OCI-M1 (cell line): Measurements from ENCODE around the gene KLF11.
A peak's percentile ranks its signal among the peaks of the same experiment; 100 is the strongest.

ENCODE experiments used
- DNase-seq: peaks from one replicate; lab custom pipeline; 2025; lab: John Stamatoyannopoulos, UW

KLF11 gene

DNA sequence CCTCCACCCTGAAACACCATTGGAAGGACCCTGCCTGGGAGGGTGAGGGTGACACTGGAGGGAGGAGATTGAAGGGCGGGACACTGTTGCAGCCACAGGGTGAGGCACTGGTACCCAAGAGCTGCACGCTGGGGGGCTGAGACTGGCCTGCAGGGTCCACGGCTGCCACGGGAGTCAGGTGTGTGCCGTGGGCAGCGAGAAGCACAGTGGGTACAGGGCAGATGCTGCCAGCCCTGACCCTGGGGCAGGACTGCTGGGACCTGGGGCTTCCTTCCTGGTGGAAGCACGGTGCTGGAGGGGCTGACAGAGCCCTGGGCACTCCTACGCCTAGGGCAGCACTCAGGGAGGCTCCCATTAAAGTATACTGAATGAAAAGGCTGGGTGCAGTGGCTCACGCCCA lies 20.2 kb downstream of the KLF11 start:
- no peak for DNase-seq

GRCh38 chr2:10064932-10065772 lies 21.8 kb downstream of the KLF11 start:
- DNase-seq, result no peak

DNA sequence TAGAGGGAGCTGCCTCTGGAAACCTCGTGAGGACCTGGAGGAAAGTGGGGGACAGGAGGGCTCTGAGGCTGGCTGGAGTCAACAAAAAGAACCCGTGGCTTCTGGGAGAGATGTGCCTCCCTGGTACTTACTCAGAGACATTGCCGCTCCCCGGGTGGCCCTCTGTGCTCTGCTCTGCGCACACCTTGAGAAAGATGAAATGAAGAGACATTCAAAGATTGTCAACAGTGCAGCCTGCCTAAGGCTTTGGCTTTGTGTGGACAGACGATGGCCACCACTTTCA lies 22.4 kb downstream of the KLF11 start:
- no peak for DNase-seq

GRCh38 chr2:10067330-10067729 lies 24.0 kb downstream of the KLF11 start:
- no peak for DNase-seq

- DNase-seq, result no peak
These were observed 24.5 kb downstream of the KLF11 start for GRCh38 chr2:10067881-10068280.

GRCh38 chr2:10071176-10071575 lies 27.8 kb downstream of the KLF11 start:
- DNase-seq, result no peak

- DNase-seq, result no peak
These were observed 28.2 kb downstream of the KLF11 start for GRCh38 chr2:10071595-10071994.

DNA sequence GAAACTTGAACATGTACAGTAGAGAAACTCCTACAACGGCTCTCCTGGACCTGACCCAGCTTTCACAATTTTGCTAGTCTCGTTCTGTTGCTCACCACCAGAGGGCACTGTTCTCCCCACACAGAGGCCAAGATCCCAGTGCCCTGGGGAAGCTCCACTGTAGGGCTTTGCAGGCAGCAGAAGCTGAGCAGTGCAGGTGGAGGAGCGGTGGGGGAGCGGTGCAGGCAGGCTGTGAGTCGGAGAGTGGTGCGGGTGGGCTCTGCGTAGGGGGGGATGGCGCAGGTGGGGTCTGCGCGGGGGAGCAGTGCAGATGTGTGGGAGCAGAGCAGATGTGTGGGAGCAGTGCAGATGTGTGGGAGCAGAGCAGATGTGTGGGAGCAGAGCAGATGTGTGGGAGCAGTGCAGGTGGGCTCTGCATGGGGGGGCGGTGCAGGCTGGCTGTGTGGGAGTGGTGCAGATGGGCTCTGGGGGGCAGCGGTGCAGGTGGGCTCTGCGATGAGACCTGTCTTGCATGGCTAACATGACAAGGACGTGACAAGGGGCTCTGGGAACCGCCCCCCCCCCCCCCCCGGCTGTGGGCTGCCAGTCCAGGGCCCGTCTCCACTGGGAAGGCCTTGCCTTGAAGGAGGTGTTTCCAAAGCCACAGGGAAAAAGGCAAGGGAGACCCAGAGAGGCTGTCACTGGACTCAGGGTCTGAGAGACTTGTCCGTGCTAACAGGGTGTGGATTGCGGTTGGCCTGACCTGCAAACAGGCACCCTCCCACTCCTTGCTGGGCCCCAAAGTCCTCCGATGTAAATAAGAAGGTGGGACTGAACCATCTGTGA lies 29.5 kb downstream of the KLF11 start:
- peak; percentile 87 for DNase-seq

- DNase-seq, result no peak
These were observed 30.4 kb downstream of the KLF11 start for GRCh38 chr2:10073706-10074105.

GRCh38 chr2:10075101-10075500 lies 31.8 kb downstream of the KLF11 start:
- no peak for DNase-seq

- DNase-seq, result no peak
These were observed 32.3 kb downstream of the KLF11 start for GRCh38 chr2:10075571-10076209.

DNA sequence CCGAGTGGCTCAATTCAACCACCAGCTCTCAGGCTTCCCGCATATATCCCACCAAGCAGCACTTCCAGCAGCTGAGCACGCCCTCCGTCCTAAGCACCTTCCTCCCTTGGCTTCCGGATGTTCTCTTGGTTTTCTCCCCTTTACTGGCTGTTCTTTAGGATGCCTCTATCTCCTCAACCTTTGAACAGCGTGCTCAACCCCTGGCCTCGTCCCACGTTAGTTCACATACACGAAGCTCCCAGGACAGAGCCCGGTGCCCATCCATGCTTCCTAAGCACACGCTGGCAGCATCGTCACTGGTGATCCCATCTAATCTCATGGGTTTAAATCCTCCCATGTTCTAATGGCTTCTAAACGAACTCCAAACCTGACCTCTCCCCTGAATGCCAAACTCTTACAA lies 33.2 kb downstream of the KLF11 start:
- DNase-seq, result no peak

- no peak for DNase-seq
These were observed 33.7 kb downstream of the KLF11 start for GRCh38 chr2:10076988-10077527.

GRCh38 chr2:10078001-10078400 lies 34.7 kb downstream of the KLF11 start:
- no peak for DNase-seq

- DNase-seq, result no peak
These were observed 35.4 kb downstream of the KLF11 start for GRCh38 chr2:10078704-10079265.

GRCh38 chr2:10079266-10079869 lies 36.0 kb downstream of the KLF11 start:
- DNase-seq, result no peak

- no peak for DNase-seq
These were observed 36.7 kb downstream of the KLF11 start, which contains the start of gene CYS1 for GRCh38 chr2:10079870-10080535. TSS of gene CYS1 (minus strand) at chr2:10080411. CDS start at chr2:10080223, 188 bp downstream.

DNA sequence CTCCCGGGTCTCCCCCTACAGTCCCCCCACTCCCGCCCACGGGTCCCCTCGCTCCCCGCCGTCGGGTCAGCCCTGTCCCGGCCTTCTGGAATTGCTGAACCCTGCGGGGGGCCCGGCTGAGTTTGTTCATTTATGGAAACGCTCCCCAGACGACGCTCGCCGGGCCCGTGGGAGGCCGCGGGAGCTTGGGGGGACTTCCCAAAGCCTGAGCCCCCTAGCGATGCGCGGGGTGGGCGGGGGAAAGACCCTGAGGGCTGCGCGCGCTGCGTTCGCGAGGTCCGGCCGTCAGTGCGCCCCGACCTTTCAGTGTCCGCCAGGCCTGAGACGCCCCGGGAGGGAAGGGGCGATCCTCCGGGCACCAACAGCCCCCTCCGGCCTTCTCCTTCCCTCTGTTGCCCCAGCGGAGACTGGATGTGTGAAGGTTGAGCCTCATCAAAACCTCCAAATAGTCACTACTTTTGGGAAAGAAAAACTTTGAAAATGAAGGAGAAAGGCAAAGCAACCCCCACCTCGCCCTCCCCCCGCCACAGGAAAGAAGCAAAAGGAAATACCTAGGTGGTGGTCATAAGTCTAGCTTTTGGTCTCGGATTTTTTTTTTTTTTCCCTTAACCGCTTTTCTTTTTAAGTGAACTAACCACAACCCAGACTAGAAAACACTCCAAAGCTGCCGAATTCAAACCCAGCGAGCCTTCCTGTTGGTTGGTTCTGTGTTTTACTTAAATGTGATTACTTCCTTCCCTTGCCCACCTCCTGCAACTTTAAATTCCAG lies 37.4 kb downstream of the KLF11 start:
- DNase-seq, result no peak

- no peak for DNase-seq
These were observed 39.7 kb downstream of the KLF11 start for GRCh38 chr2:10083046-10083445.

GRCh38 chr2:10083692-10084211 lies 40.4 kb downstream of the KLF11 start:
- DNase-seq, result no peak
